GM20000 (cell line): Measurements from ENCODE around the gene HELZ.

ENCODE experiments used
- DNase-seq: peaks from one replicate; pipeline ENCODE4 v3.0.0; 2012; ENCODE audit warnings: low spot score
- CTCF ChIP-seq: IDR thresholded peaks from 2 replicates; pipeline ENCODE4 v1.5.1; 2012; ENCODE audit warnings: mild to moderate bottlenecking, control low read depth; ENCODE audit errors: extremely low read depth, missing control alignments

The HELZ gene

GRCh38 chr17:67053438-67054000, 191.5 kb downstream of the HELZ start:
- TF ChIP-seq CTCF: no peak
- DNase-seq: peak; percentile 5

- no peak for DNase-seq
- TF ChIP-seq CTCF: no peak
Measured at GRCh38 chr17:67052720-67053437, 192.1 kb downstream of the HELZ start.

- TF ChIP-seq CTCF: no peak
- DNase-seq: peak; percentile 44
Measured at GRCh38 chr17:67051837-67052236, 193.2 kb downstream of the HELZ start.

- no peak for DNase-seq
Measured at GRCh38 chr17:67051155-67051538, 193.8 kb downstream of the HELZ start.

GRCh38 chr17:67050471-67051154, 194.4 kb downstream of the HELZ start:
- peak; percentile 3 for DNase-seq
- no peak for TF ChIP-seq CTCF

More at GRCh38 chr17:67051155-67051538, 193.8 kb downstream of the HELZ start:
- TF ChIP-seq CTCF: no peak

GRCh38 chr17:67050066-67050465, 194.9 kb downstream of the HELZ start:
- no peak for DNase-seq
- no peak for TF ChIP-seq CTCF
